ENCODE data around the gene COQ9.

DNA sequence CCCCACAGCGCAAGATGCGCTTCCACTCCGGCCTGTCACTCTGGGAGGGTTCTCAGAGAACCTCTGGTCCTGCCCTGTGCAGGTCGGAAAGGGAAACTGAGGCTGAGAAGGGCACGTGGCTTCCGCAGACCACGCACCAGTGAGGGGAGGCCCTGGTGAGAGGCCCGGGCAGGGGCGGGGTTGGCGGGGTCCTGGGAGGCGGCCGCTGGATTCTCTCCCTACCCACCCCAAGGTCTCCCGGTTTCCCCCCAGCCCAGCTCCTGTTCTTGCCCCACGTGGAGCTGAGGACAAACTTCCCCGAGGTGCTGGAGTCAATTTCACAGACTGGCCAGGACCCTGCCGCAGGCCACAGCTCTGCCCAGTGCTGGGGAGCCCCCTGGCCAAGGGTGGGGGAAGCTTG lies 31.2 kb upstream of the COQ9 start:
- TF ChIP-seq, protein P1, sequence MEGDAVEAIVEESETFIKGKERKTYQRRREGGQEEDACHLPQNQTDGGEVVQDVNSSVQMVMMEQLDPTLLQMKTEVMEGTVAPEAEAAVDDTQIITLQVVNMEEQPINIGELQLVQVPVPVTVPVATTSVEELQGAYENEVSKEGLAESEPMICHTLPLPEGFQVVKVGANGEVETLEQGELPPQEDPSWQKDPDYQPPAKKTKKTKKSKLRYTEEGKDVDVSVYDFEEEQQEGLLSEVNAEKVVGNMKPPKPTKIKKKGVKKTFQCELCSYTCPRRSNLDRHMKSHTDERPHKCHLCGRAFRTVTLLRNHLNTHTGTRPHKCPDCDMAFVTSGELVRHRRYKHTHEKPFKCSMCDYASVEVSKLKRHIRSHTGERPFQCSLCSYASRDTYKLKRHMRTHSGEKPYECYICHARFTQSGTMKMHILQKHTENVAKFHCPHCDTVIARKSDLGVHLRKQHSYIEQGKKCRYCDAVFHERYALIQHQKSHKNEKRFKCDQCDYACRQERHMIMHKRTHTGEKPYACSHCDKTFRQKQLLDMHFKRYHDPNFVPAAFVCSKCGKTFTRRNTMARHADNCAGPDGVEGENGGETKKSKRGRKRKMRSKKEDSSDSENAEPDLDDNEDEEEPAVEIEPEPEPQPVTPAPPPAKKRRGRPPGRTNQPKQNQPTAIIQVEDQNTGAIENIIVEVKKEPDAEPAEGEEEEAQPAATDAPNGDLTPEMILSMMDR (IDR thresholded peaks at IDR 0.05) = no peak
- no peak for TF ChIP-seq EP300 (IDR thresholded peaks at IDR 0.05)
- no peak for TF ChIP-seq POLR2A (IDR thresholded peaks at IDR 0.05)

Measured in tibial nerve (tissue), 4 donors.